GM12878 (cell line): ENCODE data around the gene RABEP1. TPM values are rescaled to one million over a fixed set of nuclear protein-coding genes. Genes with fewer than 3 reads are reported as not detected.

Experiments
- ATAC-seq: fragments of 200-7000 bp; cut with Tn5 transposase; 3 replicates; pipeline ENCODE4 v1.9.1; 2020; ENCODE audit warnings: mild to moderate bottlenecking, moderate library complexity
- BruUV-seq: library from RNA; stranded (reverse); fragments of 400-500 nt; replicated peaks from 2 replicates; lab custom pipeline; 2021; lab: Mats Ljungman, UMichigan
- CTCF ChIA-PET: fragments of 300-600 bp; sonication (Branson Sonifier 250); formaldehyde crosslinking; extraction: SDS; loops from one replicate; lab custom pipeline; 2021; ENCODE audit warnings: inconsistent platforms; lab: Yijun Ruan, JAX
- POLR2A ChIA-PET: fragments of 350-600 bp; formaldehyde crosslinking; extraction: SDS; loops from one replicate; lab custom pipeline; 2021; ENCODE audit warnings: inconsistent platforms; lab: Charles Lee
- RAD21 ChIA-PET: fragments of 300-600 bp; sonication (Branson Sonifier 250); formaldehyde crosslinking; loops from one replicate; lab custom pipeline; 2023; ENCODE audit warnings: antibody characterized with exemption; ENCODE audit not compliant: unreplicated experiment; lab: Charles Lee
- SMC1A ChIA-PET: fragments of 300-600 bp; sonication (Branson Sonifier 250); formaldehyde crosslinking; loops from one replicate; lab custom pipeline; 2023; ENCODE audit not compliant: unreplicated experiment, uncharacterized antibody; lab: Charles Lee
- DNase-seq: peaks from one replicate; pipeline ENCODE4 v3.0.0-alpha.2; 2011; ENCODE audit warnings: low read depth, low spot score
- FAIRE-seq: peaks from 3 replicates; lab custom pipeline; 2011; peaks lifted over from hg19 to GRCh38; lab: Jason Lieb, UNC
- H2AFZ ChIP-seq: 2 replicates; pipeline ENCODE4 v1.6.0; 2011; ENCODE audit warnings: low read depth, low read length, control low read depth; ENCODE audit not compliant: control insufficient read depth
- H3K27ac ChIP-seq: 2 replicates; pipeline ENCODE4 v1.5.1; 2011; ENCODE audit warnings: control low read depth; ENCODE audit not compliant: control insufficient read depth, insufficient read depth
- H3K27me3 ChIP-seq, 2 experiments: replicated peaks in 1 of 2; 2 replicates each; pipeline versions ENCODE4 v1.6.0 to v1.6.1; 2011; ENCODE audit warnings: low read length in 1 of 2; ENCODE audit not compliant: control insufficient read depth in 2 of 2, insufficient read depth in 2 of 2
- H3K36me3 ChIP-seq, 2 experiments: 2 replicates each; pipeline ENCODE4 v1.5.1; 2011; ENCODE audit warnings: low read length in 1 of 2; ENCODE audit not compliant: control insufficient read depth in 2 of 2, insufficient read depth in 2 of 2
- H3K4me1 ChIP-seq: 2 replicates; pipeline ENCODE4 v1.6.1; 2011; ENCODE audit warnings: mild to moderate bottlenecking, low read length, moderate library complexity, mixed read lengths; ENCODE audit not compliant: control insufficient read depth, insufficient read depth
- H3K4me2 ChIP-seq: 2 replicates; pipeline ENCODE4 v1.6.0; 2011; ENCODE audit warnings: control low read depth; ENCODE audit not compliant: control insufficient read depth, insufficient read depth
- H3K4me3 ChIP-seq: fragments of 200-600 bp; sonication (generic); 2 replicates; pipeline ENCODE4 v1.5.1; 2016
- H3K79me2 ChIP-seq: 2 replicates; pipeline ENCODE4 v1.6.0; 2011; ENCODE audit warnings: low read length; ENCODE audit not compliant: control insufficient read depth, insufficient read depth
- H3K9ac ChIP-seq: 2 replicates; pipeline ENCODE4 v1.8.0; 2011; ENCODE audit warnings: low read length, control low read depth, mixed read lengths; ENCODE audit not compliant: control insufficient read depth, insufficient read depth
- H3K9me3 ChIP-seq: replicated peaks from 3 replicates; pipeline ENCODE4 v1.5.1; 2011; ENCODE audit warnings: mild to moderate bottlenecking, low read length; ENCODE audit not compliant: control insufficient read depth, insufficient read depth
- H4K20me1 ChIP-seq: 2 replicates; pipeline ENCODE4 v1.6.0; 2011; ENCODE audit not compliant: control insufficient read depth, insufficient read depth
- ATF7 ChIP-seq: fragments of 450-650 bp; IDR thresholded peaks from 2 replicates; pipeline ENCODE4 v1.6.1; 2016; ENCODE audit warnings: low read depth, mild to moderate bottlenecking
- CHD4 ChIP-seq: fragments of 200-600 bp; sonication (generic); IDR thresholded peaks from 2 replicates; pipeline ENCODE4 v1.6.1; 2016; ENCODE audit warnings: mild to moderate bottlenecking
- E2F8 ChIP-seq: fragments of 450-650 bp; IDR thresholded peaks from 2 replicates; pipeline ENCODE4 v1.6.1; 2018; ENCODE audit warnings: mild to moderate bottlenecking, low read depth, moderate library complexity; ENCODE audit not compliant: partially characterized antibody
- EP300 ChIP-seq, 2 experiments: fragments of 150-350 bp in 1 of 2; IDR thresholded peaks; 2 replicates each; pipeline ENCODE4 v1.6.1; 2011 to 2012; ENCODE audit warnings: low read depth in 2 of 2, low read length in 2 of 2, borderline replicate concordance in 1 of 2, improper control_type of control experiment in 1 of 2, inconsistent platforms in 1 of 2; ENCODE audit not compliant: control insufficient read depth in 1 of 2
- KAT2A ChIP-seq: conservative IDR thresholded peaks from 2 replicates; pipeline ENCODE4 v1.6.1; 2011; ENCODE audit warnings: low read depth, low read length; ENCODE audit not compliant: control insufficient read depth
- MEF2B ChIP-seq: fragments of 450-650 bp; IDR thresholded peaks from 2 replicates; pipeline ENCODE4 v1.6.1; 2018; ENCODE audit warnings: mild to moderate bottlenecking, moderate library complexity; ENCODE audit not compliant: partially characterized antibody, poor library complexity, severe bottlenecking
- NFYB ChIP-seq: IDR thresholded peaks from 2 replicates; pipeline ENCODE4 v1.6.1; 2011; ENCODE audit warnings: low read depth, mild to moderate bottlenecking, low read length, improper control_type of control experiment, moderate library complexity; ENCODE audit not compliant: insufficient read depth
- NRF1 ChIP-seq: conservative IDR thresholded peaks from 2 replicates; pipeline ENCODE4 v1.6.1; 2011; ENCODE audit warnings: mild to moderate bottlenecking, low read depth, low read length, improper control_type of control experiment
- PAX8 ChIP-seq: fragments of 450-650 bp; IDR thresholded peaks from 2 replicates; pipeline ENCODE4 v1.6.1; 2017; ENCODE audit warnings: mild to moderate bottlenecking, moderate library complexity
- RCOR1 ChIP-seq: conservative IDR thresholded peaks from 2 replicates; pipeline ENCODE4 v1.6.1; 2012; ENCODE audit warnings: low read depth, low read length, improper control_type of control experiment
- SMAD1 ChIP-seq: fragments of 450-650 bp; IDR thresholded peaks from 2 replicates; pipeline ENCODE4 v1.6.1; 2018; ENCODE audit warnings: mild to moderate bottlenecking, low read depth; ENCODE audit not compliant: partially characterized antibody
- SP1 ChIP-seq: IDR thresholded peaks from one replicate; pipeline ENCODE4 v1.6.1; 2011; ENCODE audit warnings: low read depth, low read length
- ZBTB4 ChIP-seq: fragments of 450-650 bp; formaldehyde crosslinking; IDR thresholded peaks from 2 replicates; pipeline ENCODE4 v1.4.0; 2022; ENCODE audit warnings: mild to moderate bottlenecking, moderate library complexity
- ZNF24 ChIP-seq: fragments of 450-650 bp; IDR thresholded peaks from 2 replicates; pipeline ENCODE4 v1.6.1; 2017; ENCODE audit warnings: antibody characterized with exemption, mild to moderate bottlenecking
- WGBS: methylation state at CpG from one replicate; pipeline ENCODE4 v1.1.6; 2016; ENCODE audit warnings: low lambda C conversion rate; ENCODE audit not compliant: insufficient replicate concordance, insufficient coverage; ENCODE audit errors: missing lambda C conversion rate; 5-methylcytosine and 5-hydroxymethylcytosine counted together
- in situ Hi-C: fragments of 300-500 bp; cut with MboI; formaldehyde crosslinking; loops from 9 replicates; pipeline ENCODE4 v1.14.3; 2018; ENCODE audit warnings: mixed read lengths
- intact Hi-C: fragments of 100-400 bp; cut with micrococcal nuclease; formaldehyde crosslinking; loops from one replicate; pipeline ENCODE4 v1.14.2; 2022; ENCODE audit not compliant: unreplicated experiment
- polyA plus RNA-seq, 11 experiments: library from polyadenylated mRNA; depleted of rRNA in 4 of 11; unstranded in 6 of 11; stranded (reverse) in 5 of 11; fragments of >200 nt; fragmentation: Nextera tagmentation in 4 of 11; fragmentation: Illumina TruSeq in 1 of 11; extraction: Ambion mirVana in 4 of 11; extraction: Trizol in 1 of 11; gene quantifications; 1 replicate in 1 of 11; 2 replicates in 10 of 11; pipeline versions ENCODE4 v1.2.1 to v1.2.3, GENCODE V29; 2011 to 2016; ENCODE audit warnings: inconsistent platforms in 2 of 11, missing spikeins in 2 of 11, low read depth in 1 of 11
- total RNA-seq, 4 experiments: library from RNA; depleted of rRNA in 3 of 4; stranded (reverse); fragments of >200 nt in 3 of 4; fragmentation: Illumina TruSeq in 1 of 4; extraction: Trizol in 1 of 4; gene quantifications; 2 replicates each; pipeline versions ENCODE4 v1.2.1 to v1.2.3, GENCODE V29; 2013 to 2021

The RABEP1 gene
- total and polyA plus RNA-seq, 10 of the 15 experiments (the other 5 are each of a cell fraction or from before 2014, with no cell fraction given): 13.4 to 71.4 (median 59.8) TPM

- Histone ChIP-seq H3K4me2 (no peak overlapping the region), H3K79me2 (no peaks in the 10 kb centered on the region), H4K20me1 (no peaks in the 10 kb centered on the region), H3K4me1 (no peaks in the 10 kb centered on the region), H3K4me3 (no peak overlapping the region), H2AFZ (no peak overlapping the region), H3K27me3 (no peaks in the 10 kb centered on the region), H3K36me3 (peaks cover 5 to 29% of the 10 kb centered on the region in 2 experiments), H3K27ac (no peak overlapping the region), H3K9me3 (no peaks in the 10 kb centered on the region), H3K9ac (no peak overlapping the region)
- CTCF ChIA-PET: interaction anchor here (1.0 to 1.4 kb wide), 2 partner anchors 52 to 55 kb away, joined by 3 read pairs; no protein-coding TSS in a partner anchor
- TF ChIP-seq ATF7: no peak
- no peak for TF ChIP-seq MEF2B
- TF ChIP-seq ZNF24: no peak
- no peak for TF ChIP-seq E2F8
- no peak for TF ChIP-seq RCOR1
- TF ChIP-seq SMAD1: no peak
- no peak for TF ChIP-seq CHD4
- TF ChIP-seq NRF1: no peak
- TF ChIP-seq PAX8: no peak
- no peak for TF ChIP-seq EP300 (IDR thresholded peaks at IDR 0.05; ENCODE audit: borderline replicate concordance in 1 of 2, control insufficient read depth in 1 of 2, low read depth in 2 of 2, low read length in 2 of 2)
- TF ChIP-seq KAT2A: no peak
- TF ChIP-seq NFYB: no peak
- TF ChIP-seq SP1: no peak
- TF ChIP-seq ZBTB4 (CRISPR knock-in tag): no peak
- intact Hi-C loops: no loop called here
- FAIRE-seq: no peak
- SMC1A ChIA-PET: interaction anchor here (1.5 kb wide), 1 partner anchor 78 kb away, joined by 3 read pairs; the partner anchor contains the start of gene C1QBP
- ATAC-seq: no peak
- BruUV-seq: TSS peak; percentile 30
- no peak for DNase-seq
- WGBS: 91% methylated on average over 9 of the region's 9 CpGs
- RAD21 ChIA-PET: no interaction called here
- POLR2A ChIA-PET: no interaction called here
- in situ Hi-C loops: no loop called here
Observed at GRCh38 chr17:5361426-5361825, 79.3 kb downstream of the RABEP1 start.
